T-helper 2 cell treated with Interferon-gamma antibody and Interleukin-4, amounts not matched to agents 100 ng/mL and 5 ng/mL, for 36 hours (primary cell): Measurements from ENCODE around the gene ORM1. TPM values are rescaled to one million over a fixed set of nuclear protein-coding genes. Genes with fewer than 3 reads are reported as not detected.

Source experiments
- intact Hi-C: fragments of 100-400 bp; cut with micrococcal nuclease; formaldehyde crosslinking; loops from one replicate; pipeline ENCODE4 v1.15.1; 2023
- total RNA-seq: library from RNA; stranded (reverse); gene quantifications from 2 replicates; pipeline ENCODE4 v1.2.3, GENCODE V29; 2022

The ORM1 gene
- total RNA-seq, 1 donor from 2014 or later: not detected

- intact Hi-C loops: no loop called here
Observed at GRCh38 chr9:114341991-114342390, 19.1 kb downstream of the ORM1 start.

- intact Hi-C loops: no loop called here
Observed at GRCh38 chr9:114342755-114343440, 20.0 kb downstream of the ORM1 start.

GRCh38 chr9:114343471-114344187 lies 20.7 kb downstream of the ORM1 start:
- intact Hi-C loops: no loop called here

- intact Hi-C loops: no loop called here
Observed at GRCh38 chr9:114344188-114344566, 21.3 kb downstream of the ORM1 start.

- intact Hi-C loops: no loop called here
Observed at GRCh38 chr9:114344692-114345091, 21.8 kb downstream of the ORM1 start.

- intact Hi-C loops: no loop called here
Observed at GRCh38 chr9:114345493-114346065, 22.7 kb downstream of the ORM1 start.

- intact Hi-C loops: no loop called here
Observed at GRCh38 chr9:114346146-114346545, 23.2 kb downstream of the ORM1 start.

- intact Hi-C loops: loop anchor here (2.0 kb wide), 1 partner anchor 37 kb away; no protein-coding TSS in a partner anchor
Observed at GRCh38 chr9:114347675-114348074, 24.8 kb downstream of the ORM1 start.

- intact Hi-C loops: loop anchor here (2.0 kb wide), 1 partner anchor 36 kb away; no protein-coding TSS in a partner anchor
Observed at GRCh38 chr9:114348261-114348905, 25.5 kb downstream of the ORM1 start.

GRCh38 chr9:114348906-114349482 lies 26.1 kb downstream of the ORM1 start:
- intact Hi-C loops: loop anchor here (2.0 kb wide), 1 partner anchor 36 kb away; no protein-coding TSS in a partner anchor

- intact Hi-C loops: loop anchor here (2.0 kb wide), 1 partner anchor 35 kb away; no protein-coding TSS in a partner anchor
Observed at GRCh38 chr9:114349713-114350480, 27.0 kb downstream of the ORM1 start.

- intact Hi-C loops: no loop called here
Observed at GRCh38 chr9:114350636-114351401, 27.9 kb downstream of the ORM1 start.

- intact Hi-C loops: no loop called here
Observed at GRCh38 chr9:114351932-114352331, 29.0 kb downstream of the ORM1 start.

- intact Hi-C loops: no loop called here
Observed at GRCh38 chr9:114355821-114356220, 32.9 kb downstream of the ORM1 start.

GRCh38 chr9:114356792-114357191 lies 33.9 kb downstream of the ORM1 start:
- intact Hi-C loops: no loop called here

- intact Hi-C loops: no loop called here
Observed at GRCh38 chr9:114357360-114357759, 34.5 kb downstream of the ORM1 start.

- intact Hi-C loops: no loop called here
Observed at GRCh38 chr9:114357911-114358328, 35.0 kb downstream of the ORM1 start.

- intact Hi-C loops: no loop called here
Observed at GRCh38 chr9:114359801-114360200, 36.9 kb downstream of the ORM1 start.

GRCh38 chr9:114361542-114361941 lies 38.6 kb downstream of the ORM1 start:
- intact Hi-C loops: no loop called here

GRCh38 chr9:114362394-114362793 lies 39.5 kb downstream of the ORM1 start:
- intact Hi-C loops: no loop called here
